PC-9 (cell line): ENCODE data around the gene CDK5RAP2. TPM values are rescaled to one million over a fixed set of nuclear protein-coding genes. Genes with fewer than 3 reads are reported as not detected.

Experiments
- BruUV-seq: library from RNA; stranded (reverse); fragments of 400-500 nt; replicated peaks from 2 replicates; lab custom pipeline; 2021; lab: Mats Ljungman, UMichigan
- CTCF ChIA-PET: fragments of 300-600 bp; sonication (Branson Sonifier 250); formaldehyde crosslinking; loops from one replicate; lab custom pipeline; 2022; ENCODE audit warnings: antibody characterized with exemption; lab: Charles Lee
- POLR2A ChIA-PET: fragments of 300-600 bp; sonication (Branson Sonifier 250); formaldehyde crosslinking; loops from one replicate; lab custom pipeline; 2022; ENCODE audit warnings: antibody characterized with exemption; ENCODE audit not compliant: unreplicated experiment; lab: Charles Lee
- DNase-seq, 2 experiments: peaks; one replicate each; pipeline versions ENCODE4 v3.0.0 to v3.0.0-alpha.2; 2015 to 2022; ENCODE audit warnings: mixed read lengths in 1 of 2
- H2AFZ ChIP-seq: fragments of 200-600 bp; sonication (generic); 2 replicates; pipeline ENCODE4 v1.8.1; 2017; ENCODE audit warnings: antibody characterized with exemption
- H3F3A ChIP-seq: fragments of 200-600 bp; sonication (generic); 2 replicates; pipeline ENCODE4 v1.8.1; 2017; ENCODE audit warnings: antibody characterized with exemption, mild to moderate bottlenecking, low read depth; ENCODE audit not compliant: insufficient read depth
- H3K27ac ChIP-seq: fragments of 200-600 bp; sonication (generic); 2 replicates; pipeline ENCODE4 v1.6.1; 2016; ENCODE audit warnings: mixed run types
- H3K27me3 ChIP-seq: fragments of 200-600 bp; sonication (generic); 2 replicates; pipeline ENCODE4 v1.6.1; 2016; ENCODE audit warnings: low read depth, mixed run types; ENCODE audit not compliant: insufficient read depth
- H3K36me3 ChIP-seq: fragments of 200-600 bp; sonication (generic); 2 replicates; pipeline ENCODE4 v1.6.1; 2016; ENCODE audit warnings: low read depth, mixed run types
- H3K4me1 ChIP-seq: fragments of 200-600 bp; sonication (generic); replicated peaks from 2 replicates; pipeline ENCODE4 v1.6.1; 2016; ENCODE audit warnings: mixed run types; ENCODE audit not compliant: insufficient read depth
- H3K4me2 ChIP-seq: fragments of 200-600 bp; sonication (generic); 2 replicates; pipeline ENCODE4 v1.6.1; 2017; ENCODE audit warnings: mixed run types
- H3K4me3 ChIP-seq: fragments of 200-600 bp; sonication (generic); 2 replicates; pipeline ENCODE4 v1.6.1; 2016; ENCODE audit warnings: mixed run types
- H3K79me2 ChIP-seq: fragments of 200-600 bp; sonication (generic); 2 replicates; pipeline ENCODE4 v1.6.1; 2017; ENCODE audit warnings: low read depth, mixed run types
- H3K9me2 ChIP-seq: fragments of 200-600 bp; sonication (generic); 2 replicates; pipeline ENCODE4 v1.8.1; 2017; ENCODE audit warnings: mild to moderate bottlenecking; ENCODE audit not compliant: insufficient read depth
- H3K9me3 ChIP-seq: fragments of 200-600 bp; sonication (generic); 2 replicates; pipeline ENCODE4 v1.8.1; 2016; ENCODE audit warnings: low read depth; ENCODE audit not compliant: insufficient read depth
- H4K20me1 ChIP-seq: fragments of 200-600 bp; sonication (generic); 2 replicates; pipeline ENCODE4 v1.8.1; 2017; ENCODE audit not compliant: insufficient read depth
- EZH2 ChIP-seq: fragments of 200-600 bp; sonication (generic); IDR thresholded peaks from 2 replicates; pipeline ENCODE4 v1.8.0; 2017; ENCODE audit warnings: antibody characterized with exemption, low read depth
- intact Hi-C: fragments of 100-400 bp; cut with micrococcal nuclease; formaldehyde crosslinking; loops from one replicate; pipeline ENCODE4 v1.10.0; 2022; ENCODE audit not compliant: unreplicated experiment
- total RNA-seq: library from RNA; stranded (reverse); gene quantifications from 2 replicates; pipeline ENCODE4 v1.2.3, GENCODE V29; 2021
- TF ChIP-seq, protein P1 (sequence below): fragments of 200-600 bp; sonication (generic); conservative IDR thresholded peaks from 2 replicates; pipeline ENCODE4 v1.6.1; 2017; ENCODE audit warnings: mixed run types, antibody characterized with exemption, mild to moderate bottlenecking, moderate library complexity

Gene CDK5RAP2
- total RNA-seq, 1 experiment from 2014 or later, result 113 TPM

DNA sequence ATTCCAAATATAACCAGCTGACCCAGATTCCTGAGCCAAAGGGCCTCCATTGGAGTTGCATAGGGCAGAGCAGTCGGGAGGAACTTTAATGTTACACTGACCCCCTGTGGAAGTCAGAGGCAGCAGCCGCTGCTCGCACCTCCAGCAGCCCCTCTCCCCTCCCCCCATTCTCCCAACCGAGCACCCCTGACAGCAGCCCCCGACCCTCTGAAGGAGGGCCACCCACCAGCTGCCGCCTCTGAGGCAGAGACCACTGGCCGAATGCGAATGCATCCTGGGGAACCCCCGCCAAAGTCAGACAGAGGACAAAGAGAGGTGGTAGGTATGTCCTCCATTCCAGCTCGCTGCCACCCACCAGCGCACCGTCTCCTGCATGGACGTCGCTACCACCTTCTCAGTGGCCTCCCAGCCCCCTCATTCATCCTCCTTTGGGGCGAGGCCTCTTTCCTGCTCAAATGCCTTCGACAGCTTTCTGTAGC is 231.0 kb downstream of the CDK5RAP2 start:
- Histone ChIP-seq H3F3A (no peaks in the 10 kb centered on the region), H3K4me2 (no peak overlapping the region), H3K4me3 (no peak overlapping the region), H3K79me2 (no peaks in the 10 kb centered on the region), H4K20me1 (no peaks in the 10 kb centered on the region), H3K4me1 (peaks cover 4% of the 10 kb centered on the region; the same call in 1 of the 2 replicates), H3K9me2 (no peaks in the 10 kb centered on the region), H3K36me3 (no peaks in the 10 kb centered on the region), H2AFZ (no peak overlapping the region), H3K27ac (no peak overlapping the region), H3K27me3 (no peaks in the 10 kb centered on the region), H3K9me3 (no peaks in the 10 kb centered on the region)
- intact Hi-C loops, result no loop called here
- ChIA-PET CTCF (interaction anchor here (1.1 kb wide), 1 partner anchor 184 kb away, joined by 3 read pairs; no protein-coding TSS in a partner anchor), POLR2A (no interaction called here)
- no TSS peak for BruUV-seq
- DNase-seq, result peak in 1 of 2 experiments; percentile 27
- no peak for TF ChIP-seq EZH2
- TF ChIP-seq, protein P1, sequence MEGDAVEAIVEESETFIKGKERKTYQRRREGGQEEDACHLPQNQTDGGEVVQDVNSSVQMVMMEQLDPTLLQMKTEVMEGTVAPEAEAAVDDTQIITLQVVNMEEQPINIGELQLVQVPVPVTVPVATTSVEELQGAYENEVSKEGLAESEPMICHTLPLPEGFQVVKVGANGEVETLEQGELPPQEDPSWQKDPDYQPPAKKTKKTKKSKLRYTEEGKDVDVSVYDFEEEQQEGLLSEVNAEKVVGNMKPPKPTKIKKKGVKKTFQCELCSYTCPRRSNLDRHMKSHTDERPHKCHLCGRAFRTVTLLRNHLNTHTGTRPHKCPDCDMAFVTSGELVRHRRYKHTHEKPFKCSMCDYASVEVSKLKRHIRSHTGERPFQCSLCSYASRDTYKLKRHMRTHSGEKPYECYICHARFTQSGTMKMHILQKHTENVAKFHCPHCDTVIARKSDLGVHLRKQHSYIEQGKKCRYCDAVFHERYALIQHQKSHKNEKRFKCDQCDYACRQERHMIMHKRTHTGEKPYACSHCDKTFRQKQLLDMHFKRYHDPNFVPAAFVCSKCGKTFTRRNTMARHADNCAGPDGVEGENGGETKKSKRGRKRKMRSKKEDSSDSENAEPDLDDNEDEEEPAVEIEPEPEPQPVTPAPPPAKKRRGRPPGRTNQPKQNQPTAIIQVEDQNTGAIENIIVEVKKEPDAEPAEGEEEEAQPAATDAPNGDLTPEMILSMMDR, result peak; percentile 70

DNA sequence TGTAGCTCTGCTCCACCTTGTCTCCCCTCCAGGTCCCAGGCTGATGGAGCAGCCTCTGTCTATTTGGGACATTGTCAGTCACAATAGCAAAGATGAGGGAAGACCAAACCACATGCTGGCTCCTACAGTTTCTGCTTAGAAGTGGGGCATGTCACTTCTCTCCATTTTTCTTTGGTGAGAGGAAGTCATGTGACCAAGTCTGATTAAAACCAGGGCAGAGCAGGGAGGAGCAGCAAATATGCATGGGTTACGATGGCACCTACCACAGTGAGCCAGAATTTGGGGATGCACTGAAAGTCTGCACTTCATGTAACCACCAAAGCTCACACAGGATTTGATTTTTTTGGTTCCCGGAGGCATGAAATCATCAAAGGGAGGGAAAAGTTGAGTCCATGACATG is 234.6 kb downstream of the CDK5RAP2 start:
- no peak overlapping the region for H3K4me3 ChIP-seq
- POLR2A ChIA-PET, result no interaction called here
- no peaks in the 10 kb centered on the region for H3K79me2 ChIP-seq
- H3K9me2 ChIP-seq, result no peaks in the 10 kb centered on the region
- H3K4me2 ChIP-seq, result no peak overlapping the region
- no peaks in the 10 kb centered on the region for H3F3A ChIP-seq
- H3K27ac ChIP-seq, result no peak overlapping the region
- H2AFZ ChIP-seq, result no peak overlapping the region
- H3K9me3 ChIP-seq, result no peaks in the 10 kb centered on the region
- no TSS peak for BruUV-seq
- intact Hi-C loops, result no loop called here
- no peaks in the 10 kb centered on the region for H3K27me3 ChIP-seq
- CTCF ChIA-PET, result no interaction called here
- H3K4me1 ChIP-seq, result peaks cover 4% of the 10 kb centered on the region; the same call in 1 of the 2 replicates
- TF ChIP-seq EZH2, result no peak
- TF ChIP-seq, protein P1, result no peak
- H3K36me3 ChIP-seq, result no peaks in the 10 kb centered on the region
- DNase-seq, result no peak
- no peaks in the 10 kb centered on the region for H4K20me1 ChIP-seq

DNA sequence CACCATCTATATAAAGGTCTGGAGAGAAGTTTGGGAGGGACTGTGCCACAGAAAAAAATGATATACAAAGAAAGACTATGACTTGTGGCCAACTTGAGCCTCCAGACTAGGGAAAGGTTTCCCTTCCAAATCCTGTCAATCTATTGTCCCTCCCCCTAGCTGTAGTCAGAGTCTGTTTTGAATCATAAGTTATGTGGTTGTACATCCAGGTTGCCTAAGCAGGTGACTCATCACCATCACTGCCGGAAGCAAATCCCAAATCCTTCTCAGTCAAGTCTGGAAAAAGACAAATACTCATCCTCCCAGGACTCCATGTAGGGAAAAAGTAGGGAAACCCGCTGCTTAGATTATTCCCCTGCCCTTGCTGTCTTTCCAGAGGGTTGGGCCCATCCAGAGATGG is 235.7 kb downstream of the CDK5RAP2 start:
- no peak overlapping the region for H3K27ac ChIP-seq
- H2AFZ ChIP-seq, result no peak overlapping the region
- peaks cover 4% of the 10 kb centered on the region; the same call in 1 of the 2 replicates for H3K4me1 ChIP-seq
- H3K4me3 ChIP-seq, result no peak overlapping the region
- H3K79me2 ChIP-seq, result no peaks in the 10 kb centered on the region
- DNase-seq, result peak in 1 of 2 experiments; percentile 67
- no peak for TF ChIP-seq EZH2
- TF ChIP-seq, protein P1, result no peak
- H3K4me2 ChIP-seq, result no peak overlapping the region
- peaks cover 4% of the 10 kb centered on the region; the same call in 1 of the 2 replicates for H3K27me3 ChIP-seq
- H3K9me3 ChIP-seq, result no peaks in the 10 kb centered on the region
- POLR2A ChIA-PET, result no interaction called here
- CTCF ChIA-PET, result no interaction called here
- H3K36me3 ChIP-seq, result no peaks in the 10 kb centered on the region
- intact Hi-C loops, result no loop called here
- H3F3A ChIP-seq, result no peaks in the 10 kb centered on the region
- BruUV-seq, result no TSS peak
- H4K20me1 ChIP-seq, result no peaks in the 10 kb centered on the region
- no peaks in the 10 kb centered on the region for H3K9me2 ChIP-seq
